ENCODE measurements around the gene RAC2. TPM values are rescaled to one million over a fixed set of nuclear protein-coding genes. Genes with fewer than 3 reads are reported as not detected.

Gene RAC2
- total and polyA plus RNA-seq, 3 experiments from 2014 or later = 433 to 1,206 (median 452) TPM

- Mint-ChIP-seq H3K36me3 (peaks cover 5 to 30% (median 5%) of the 10 kb centered on the region in 3 donors), H3K27me3 (peaks cover 0 to 1% of the 10 kb centered on the region in 2 donors), H3K4me1 (peaks cover 47 to 51% (median 50%) of the 10 kb centered on the region in 3 donors), H3K4me3 (peak overlapping the region in 6 of 7 donors; percentile 89 to 97 (median 94)), H3K27ac (peak overlapping the region in 7 of 8 donors; percentile 40 to 100 (median 98)), H3K9me3 (no peaks in the 10 kb centered on the region)
- no peaks in the 10 kb centered on the region for H3K27me3 ChIP-seq (ENCODE audit: insufficient read depth, low read length, poor library complexity, severe bottlenecking)
- no peaks in the 10 kb centered on the region for H3K36me3 ChIP-seq (ENCODE audit: insufficient read depth, low read length)
- POLR2A ChIA-PET = interaction anchor here (1.1 to 1.8 kb wide), 2 partner anchors 20 to 29 kb away, joined by 6 to 7 read pairs; no protein-coding TSS in a partner anchor
- peaks cover 15% of the 10 kb centered on the region for H3K4me1 ChIP-seq (ENCODE audit: insufficient read depth, low read length)
- H3K9me3 ChIP-seq (ENCODE audit: low read length) = no peaks in the 10 kb centered on the region
- H3K4me3 ChIP-seq (ENCODE audit: low read length) = no peak overlapping the region
- H3K27ac ChIP-seq (ENCODE audit: low read depth, low read length) = no peak overlapping the region
- no peak for DNase-seq
- CTCF ChIA-PET = interaction anchor here (1.3 to 2.4 kb wide), 2 partner anchors 13 to 311 kb away, joined by 3 to 10 read pairs; no protein-coding TSS in a partner anchor
Observed at GRCh38 chr22:37281195-37281594, 37.1 kb upstream of the RAC2 start.

GRCh38 chr22:37280718-37281117 is 36.6 kb upstream of the RAC2 start:
- Histone ChIP-seq H3K9me3 (ENCODE audit: low read length) (no peaks in the 10 kb centered on the region), H3K4me3 (ENCODE audit: low read length) (no peak overlapping the region), H3K36me3 (ENCODE audit: insufficient read depth, low read length) (no peaks in the 10 kb centered on the region), H3K27ac (ENCODE audit: low read depth, low read length) (no peak overlapping the region), H3K27me3 (ENCODE audit: insufficient read depth, low read length, poor library complexity, severe bottlenecking) (no peaks in the 10 kb centered on the region), H3K4me1 (ENCODE audit: insufficient read depth, low read length) (peaks cover 10% of the 10 kb centered on the region)
- Mint-ChIP-seq H3K36me3 (peaks cover 5 to 25% (median 5%) of the 10 kb centered on the region in 3 donors), H3K4me1 (peaks cover 45 to 51% (median 49%) of the 10 kb centered on the region in 3 donors), H3K4me3 (peak overlapping the region in 3 of 7 donors; percentile 23 to 58 (median 27)), H3K9me3 (no peaks in the 10 kb centered on the region), H3K27me3 (peaks cover 0 to 1% of the 10 kb centered on the region in 2 donors), H3K27ac (peak overlapping the region in 1 of 8 donors; percentile 63)
- POLR2A ChIA-PET = no interaction called here
- DNase-seq = no peak
- CTCF ChIA-PET = interaction anchor here (1.3 to 1.5 kb wide), 2 partner anchors 30 to 312 kb away, joined by 3 to 4 read pairs; no protein-coding TSS in a partner anchor

- no peak overlapping the region for H3K4me3 ChIP-seq (ENCODE audit: low read length)
Observed at GRCh38 chr22:37279331-37280181, 35.5 kb upstream of the RAC2 start.

GRCh38 chr22:37278261-37278660 is 34.2 kb upstream of the RAC2 start:
- H3K9me3 ChIP-seq (ENCODE audit: low read length) = no peaks in the 10 kb centered on the region
- H3K4me3 ChIP-seq (ENCODE audit: low read length) = no peak overlapping the region
- DNase-seq = no peak
- no peaks in the 10 kb centered on the region for H3K36me3 ChIP-seq (ENCODE audit: insufficient read depth, low read length)
- Mint-ChIP-seq H3K27ac (peak overlapping the region in 4 of 8 donors; percentile 15 to 68 (median 28)), H3K9me3 (no peaks in the 10 kb centered on the region), H3K4me3 (peak overlapping the region in 1 of 7 donors; percentile 30), H3K4me1 (peaks cover 35 to 39% (median 36%) of the 10 kb centered on the region in 3 donors), H3K27me3 (peaks cover 0 to 1% of the 10 kb centered on the region in 2 donors), H3K36me3 (peaks cover 5 to 11% (median 5%) of the 10 kb centered on the region in 3 donors)
- peaks cover 8% of the 10 kb centered on the region for H3K4me1 ChIP-seq (ENCODE audit: insufficient read depth, low read length)
- ChIA-PET CTCF (interaction anchor here (0.9 to 1.7 kb wide), 3 partner anchors 17 to 79 kb away, joined by 3 to 4 read pairs (median 3); no protein-coding TSS in a partner anchor), POLR2A (no interaction called here)
- no peak overlapping the region for H3K27ac ChIP-seq (ENCODE audit: low read depth, low read length)
- H3K27me3 ChIP-seq (ENCODE audit: insufficient read depth, low read length, poor library complexity, severe bottlenecking) = no peaks in the 10 kb centered on the region

More at GRCh38 chr22:37279331-37280181, 35.5 kb upstream of the RAC2 start:
- H3K36me3 ChIP-seq (ENCODE audit: insufficient read depth, low read length) = no peaks in the 10 kb centered on the region
- CTCF ChIA-PET = interaction anchor here (1.5 to 1.7 kb wide), 2 partner anchors 19 to 31 kb away, joined by 4 read pairs; no protein-coding TSS in a partner anchor
- DNase-seq = no peak
- POLR2A ChIA-PET = interaction anchor here (0.5 to 1.4 kb wide), 2 partner anchors 10 to 30 kb away, joined by 3 to 5 read pairs; no protein-coding TSS in a partner anchor
- no peak overlapping the region for H3K27ac ChIP-seq (ENCODE audit: low read depth, low read length)
- no peaks in the 10 kb centered on the region for H3K9me3 Mint-ChIP-seq
- no peaks in the 10 kb centered on the region for H3K9me3 ChIP-seq (ENCODE audit: low read length)
- peaks cover 8% of the 10 kb centered on the region for H3K4me1 ChIP-seq (ENCODE audit: insufficient read depth, low read length)
- peak overlapping the region in 3 of 8 donors; percentile 69 to 80 (median 76) for H3K27ac Mint-ChIP-seq
- peak overlapping the region in 3 of 7 donors; percentile 11 to 58 (median 44) for H3K4me3 Mint-ChIP-seq
- H3K36me3 Mint-ChIP-seq = peaks cover 5 to 18% (median 5%) of the 10 kb centered on the region in 3 donors
- H3K4me1 Mint-ChIP-seq = peaks cover 42 to 46% (median 43%) of the 10 kb centered on the region in 3 donors
- no peaks in the 10 kb centered on the region for H3K27me3 ChIP-seq (ENCODE audit: insufficient read depth, low read length, poor library complexity, severe bottlenecking)
- H3K27me3 Mint-ChIP-seq = no peaks in the 10 kb centered on the region

- H3K4me3 ChIP-seq (ENCODE audit: low read length) = no peak overlapping the region
- Mint-ChIP-seq H3K4me1 (peaks cover 29 to 33% (median 31%) of the 10 kb centered on the region in 3 donors), H3K27me3 (peaks cover 0 to 1% of the 10 kb centered on the region in 2 donors), H3K4me3 (peak overlapping the region in 2 of 7 donors; percentile 26 to 79), H3K36me3 (peaks cover 0 to 3% (median 2%) of the 10 kb centered on the region in 3 donors), H3K27ac (peak overlapping the region in 2 of 8 donors; percentile 35 to 40), H3K9me3 (no peaks in the 10 kb centered on the region)
- H3K36me3 ChIP-seq (ENCODE audit: insufficient read depth, low read length) = no peaks in the 10 kb centered on the region
- peaks cover 8% of the 10 kb centered on the region for H3K4me1 ChIP-seq (ENCODE audit: insufficient read depth, low read length)
- CTCF ChIA-PET = no interaction called here
- no peak overlapping the region for H3K27ac ChIP-seq (ENCODE audit: low read depth, low read length)
- H3K9me3 ChIP-seq (ENCODE audit: low read length) = no peaks in the 10 kb centered on the region
- no peak for DNase-seq
- POLR2A ChIA-PET = no interaction called here
- H3K27me3 ChIP-seq (ENCODE audit: insufficient read depth, low read length, poor library complexity, severe bottlenecking) = no peaks in the 10 kb centered on the region
Observed at GRCh38 chr22:37277384-37277783, 33.3 kb upstream of the RAC2 start.

GRCh38 chr22:37276776-37277175 is 32.7 kb upstream of the RAC2 start:
- no peaks in the 10 kb centered on the region for H3K27me3 ChIP-seq (ENCODE audit: insufficient read depth, low read length, poor library complexity, severe bottlenecking)
- Mint-ChIP-seq H3K9me3 (no peaks in the 10 kb centered on the region), H3K4me3 (no peak overlapping the region), H3K36me3 (peaks cover 0 to 2% (median 0%) of the 10 kb centered on the region in 3 donors), H3K27ac (peak overlapping the region in 2 of 8 donors; percentile 34 to 79), H3K4me1 (peaks cover 23 to 29% (median 25%) of the 10 kb centered on the region in 3 donors), H3K27me3 (peaks cover 0 to 1% of the 10 kb centered on the region in 2 donors)
- H3K4me1 ChIP-seq (ENCODE audit: insufficient read depth, low read length) = peaks cover 4% of the 10 kb centered on the region
- no peak overlapping the region for H3K4me3 ChIP-seq (ENCODE audit: low read length)
- ChIA-PET CTCF (interaction anchor here (0.8 to 2.3 kb wide), 3 partner anchors 10 to 178 kb away, joined by 3 to 8 read pairs (median 4); no protein-coding TSS in a partner anchor), POLR2A (no interaction called here)
- H3K9me3 ChIP-seq (ENCODE audit: low read length) = no peaks in the 10 kb centered on the region
- no peak for DNase-seq
- H3K27ac ChIP-seq (ENCODE audit: low read depth, low read length) = no peak overlapping the region
- H3K36me3 ChIP-seq (ENCODE audit: insufficient read depth, low read length) = no peaks in the 10 kb centered on the region

GRCh38 chr22:37275622-37276021 is 31.6 kb upstream of the RAC2 start:
- Histone ChIP-seq H3K27ac (ENCODE audit: low read depth, low read length) (no peak overlapping the region), H3K4me1 (ENCODE audit: insufficient read depth, low read length) (no peaks in the 10 kb centered on the region), H3K36me3 (ENCODE audit: insufficient read depth, low read length) (no peaks in the 10 kb centered on the region), H3K27me3 (ENCODE audit: insufficient read depth, low read length, poor library complexity, severe bottlenecking) (no peaks in the 10 kb centered on the region), H3K4me3 (ENCODE audit: low read length) (no peak overlapping the region), H3K9me3 (ENCODE audit: low read length) (no peaks in the 10 kb centered on the region)
- DNase-seq = peak in 1 of 5 donors; percentile 14
- Mint-ChIP-seq H3K27ac (peak overlapping the region in 2 of 8 donors; percentile 24 to 37), H3K36me3 (peaks cover 0 to 2% (median 0%) of the 10 kb centered on the region in 3 donors), H3K9me3 (no peaks in the 10 kb centered on the region), H3K4me1 (peaks cover 16 to 20% (median 20%) of the 10 kb centered on the region in 3 donors), H3K27me3 (peaks cover 0 to 1% of the 10 kb centered on the region in 2 donors), H3K4me3 (no peak overlapping the region)
- POLR2A ChIA-PET = no interaction called here
- CTCF ChIA-PET = interaction anchor here (1.0 to 2.3 kb wide), 4 partner anchors 8 to 41 kb away, joined by 3 to 8 read pairs (median 4); no protein-coding TSS in a partner anchor
